ENCODE data around the gene B4GALT3.

B4GALT3 gene

GRCh38 chr1:161153682-161154337 lies 23.5 kb downstream of the B4GALT3 start, which contains the start of gene UFC1:
Gene UFC1 (plus strand): TSS chr1:161153978. CDS start chr1:161153998, 20 bp downstream.
- peaks cover 8 to 22% of the 10 kb centered on the region in 2 donors for H3K36me3 ChIP-seq (replicated peaks in 1 of 2; ENCODE audit: control insufficient read depth in 2 of 2, insufficient read depth in 2 of 2, low read length in 2 of 2)
- no CpG with 5 or more reads among the region's 33 CpGs for WGBS, 2 donors (ENCODE audit: extremely low coverage in 2 of 2, insufficient read length in 2 of 2, insufficient replicate concordance in 1 of 2)
- no peaks in the 10 kb centered on the region for H3K79me1 ChIP-seq (ENCODE audit: low read depth, low read length)
- peak within 1 kb of the TSS; percentile 80 for H3K9ac ChIP-seq (ENCODE audit: low read depth, low read length, poor library complexity)
- no peaks in the 10 kb centered on the region for H3K27me3 ChIP-seq (ENCODE audit: control insufficient read depth in 3 of 3, insufficient read depth in 3 of 3, low read depth in 1 of 3, low read length in 3 of 3)
- H4K8ac ChIP-seq (ENCODE audit: low read depth, low read length): no peak within 1 kb of the TSS
- H2BK12ac ChIP-seq (ENCODE audit: low read length): no peak within 1 kb of the TSS
- no peak within 1 kb of the TSS for H3K23ac ChIP-seq (ENCODE audit: low read depth, low read length, poor library complexity)
- H2BK120ac ChIP-seq (ENCODE audit: low read depth, low read length): no peak within 1 kb of the TSS
- H3K4me3 ChIP-seq (ENCODE audit: low read length in 2 of 2): peak within 1 kb of the TSS; percentile 59 to 89
- H3K4me2 ChIP-seq (ENCODE audit: insufficient read depth, low read length, poor library complexity, severe bottlenecking): peak within 1 kb of the TSS; percentile 70
- H4K91ac ChIP-seq (ENCODE audit: low read depth, low read length, poor library complexity): peak within 1 kb of the TSS; percentile 33
- peaks cover under 1 to 2% of the 10 kb centered on the region in 2 donors for H3K4me1 ChIP-seq (ENCODE audit: control insufficient read depth in 2 of 2, insufficient read depth in 1 of 2, low read depth in 1 of 2, low read length in 2 of 2)
- H3K9me3 ChIP-seq (replicated peaks in 1 of 2; ENCODE audit: control insufficient read depth in 2 of 2, insufficient read depth in 1 of 2, low read depth in 1 of 2, low read length in 2 of 2): no peaks in the 10 kb centered on the region
- H2AFZ ChIP-seq (ENCODE audit: low read length): peak within 1 kb of the TSS; percentile 86
- no peak within 1 kb of the TSS for H2AK5ac ChIP-seq (ENCODE audit: low read depth, low read length)
- H3K27ac ChIP-seq (replicated peaks; ENCODE audit: low read length): peak within 1 kb of the TSS; percentile 84
- H2BK15ac ChIP-seq (ENCODE audit: low read length): no peak within 1 kb of the TSS
- H3K18ac ChIP-seq (ENCODE audit: low read length): peak within 1 kb of the TSS; percentile 92
- no peak within 1 kb of the TSS for H3K4ac ChIP-seq (ENCODE audit: low read length)
- DNase-seq (ENCODE audit: low spot score): peak; percentile 73
- no peak within 1 kb of the TSS for H3K14ac ChIP-seq (ENCODE audit: low read length)
- H2BK5ac ChIP-seq (ENCODE audit: low read length): peak within 1 kb of the TSS; percentile 8

GRCh38 chr1:161153176-161153575 lies 24.1 kb downstream of the B4GALT3 start:
- Histone ChIP-seq H2BK12ac (ENCODE audit: low read length) (no peak overlapping the region), H3K79me1 (ENCODE audit: low read depth, low read length) (no peaks in the 10 kb centered on the region), H3K9ac (ENCODE audit: low read depth, low read length, poor library complexity) (no peak overlapping the region), H2BK120ac (ENCODE audit: low read depth, low read length) (no peak overlapping the region), H4K8ac (ENCODE audit: low read depth, low read length) (no peak overlapping the region), H3K4me2 (ENCODE audit: insufficient read depth, low read length, poor library complexity, severe bottlenecking) (no peak overlapping the region), H4K91ac (ENCODE audit: low read depth, low read length, poor library complexity) (no peak overlapping the region), H3K14ac (ENCODE audit: low read length) (no peak overlapping the region), H3K18ac (ENCODE audit: low read length) (no peak overlapping the region), H3K4me3 (ENCODE audit: low read length in 2 of 2) (peak overlapping the region in 1 of 2 donors; percentile 59), H3K9me3 (replicated peaks in 1 of 2; ENCODE audit: control insufficient read depth in 2 of 2, insufficient read depth in 1 of 2, low read depth in 1 of 2, low read length in 2 of 2) (no peaks in the 10 kb centered on the region), H2BK5ac (ENCODE audit: low read length) (no peak overlapping the region), H3K23ac (ENCODE audit: low read depth, low read length, poor library complexity) (no peak overlapping the region), H3K27me3 (ENCODE audit: control insufficient read depth in 3 of 3, insufficient read depth in 3 of 3, low read depth in 1 of 3, low read length in 3 of 3) (no peaks in the 10 kb centered on the region), H3K4ac (ENCODE audit: low read length) (no peak overlapping the region), H2AK5ac (ENCODE audit: low read depth, low read length) (no peak overlapping the region), H2AFZ (ENCODE audit: low read length) (peak overlapping the region; percentile 86), H3K4me1 (ENCODE audit: control insufficient read depth in 2 of 2, insufficient read depth in 1 of 2, low read depth in 1 of 2, low read length in 2 of 2) (no peaks in the 10 kb centered on the region), H3K27ac (replicated peaks; ENCODE audit: low read length) (no peak overlapping the region), H3K36me3 (replicated peaks in 1 of 2; ENCODE audit: control insufficient read depth in 2 of 2, insufficient read depth in 2 of 2, low read length in 2 of 2) (peaks cover 8 to 16% of the 10 kb centered on the region in 2 donors), H2BK15ac (ENCODE audit: low read length) (no peak overlapping the region)
- WGBS, 2 donors (ENCODE audit: extremely low coverage in 2 of 2, insufficient read length in 2 of 2, insufficient replicate concordance in 1 of 2): no CpG with 5 or more reads among the region's 9 CpGs
- DNase-seq (ENCODE audit: low spot score): no peak

- DNase-seq (ENCODE audit: low spot score): no peak
- Histone ChIP-seq H2BK120ac (ENCODE audit: low read depth, low read length) (no peak overlapping the region), H3K36me3 (replicated peaks in 1 of 2; ENCODE audit: control insufficient read depth in 2 of 2, insufficient read depth in 2 of 2, low read length in 2 of 2) (no peaks in the 10 kb centered on the region), H3K4me2 (ENCODE audit: insufficient read depth, low read length, poor library complexity, severe bottlenecking) (no peak overlapping the region), H3K4me3 (ENCODE audit: low read length in 2 of 2) (no peak overlapping the region), H2AFZ (ENCODE audit: low read length) (no peak overlapping the region), H2BK12ac (ENCODE audit: low read length) (no peak overlapping the region), H3K79me1 (ENCODE audit: low read depth, low read length) (no peaks in the 10 kb centered on the region), H3K27ac (replicated peaks; ENCODE audit: low read length) (no peak overlapping the region), H3K27me3 (ENCODE audit: control insufficient read depth in 3 of 3, insufficient read depth in 3 of 3, low read depth in 1 of 3, low read length in 3 of 3) (no peaks in the 10 kb centered on the region), H2BK5ac (ENCODE audit: low read length) (no peak overlapping the region), H3K23ac (ENCODE audit: low read depth, low read length, poor library complexity) (no peak overlapping the region), H3K14ac (ENCODE audit: low read length) (no peak overlapping the region), H4K91ac (ENCODE audit: low read depth, low read length, poor library complexity) (no peak overlapping the region), H3K4me1 (ENCODE audit: control insufficient read depth in 2 of 2, insufficient read depth in 1 of 2, low read depth in 1 of 2, low read length in 2 of 2) (no peaks in the 10 kb centered on the region), H4K8ac (ENCODE audit: low read depth, low read length) (no peak overlapping the region), H3K9me3 (replicated peaks in 1 of 2; ENCODE audit: control insufficient read depth in 2 of 2, insufficient read depth in 1 of 2, low read depth in 1 of 2, low read length in 2 of 2) (no peaks in the 10 kb centered on the region), H3K18ac (ENCODE audit: low read length) (no peak overlapping the region), H2BK15ac (ENCODE audit: low read length) (no peak overlapping the region), H3K4ac (ENCODE audit: low read length) (no peak overlapping the region), H3K9ac (ENCODE audit: low read depth, low read length, poor library complexity) (no peak overlapping the region), H2AK5ac (ENCODE audit: low read depth, low read length) (no peak overlapping the region)
- no CpG with 5 or more reads among the region's 3 CpGs for WGBS, 2 donors (ENCODE audit: extremely low coverage in 2 of 2, insufficient read length in 2 of 2, insufficient replicate concordance in 1 of 2)
Observed at GRCh38 chr1:161145832-161146231, 31.5 kb downstream of the B4GALT3 start.

GRCh38 chr1:161140755-161141400 lies 36.4 kb downstream of the B4GALT3 start:
- no CpG with 5 or more reads among the region's 29 CpGs for WGBS, 2 donors (ENCODE audit: extremely low coverage in 2 of 2, insufficient read length in 2 of 2, insufficient replicate concordance in 1 of 2)
- H2BK5ac ChIP-seq (ENCODE audit: low read length): no peak overlapping the region
- no peak overlapping the region for H3K27ac ChIP-seq (replicated peaks; ENCODE audit: low read length)
- no peak overlapping the region for H3K4me2 ChIP-seq (ENCODE audit: insufficient read depth, low read length, poor library complexity, severe bottlenecking)
- H2BK12ac ChIP-seq (ENCODE audit: low read length): no peak overlapping the region
- no peak overlapping the region for H3K18ac ChIP-seq (ENCODE audit: low read length)
- H3K9me3 ChIP-seq (replicated peaks in 1 of 2; ENCODE audit: control insufficient read depth in 2 of 2, insufficient read depth in 1 of 2, low read depth in 1 of 2, low read length in 2 of 2): no peaks in the 10 kb centered on the region
- no peak for DNase-seq (ENCODE audit: low spot score)
- no peak overlapping the region for H4K91ac ChIP-seq (ENCODE audit: low read depth, low read length, poor library complexity)
- no peaks in the 10 kb centered on the region for H3K36me3 ChIP-seq (replicated peaks in 1 of 2; ENCODE audit: control insufficient read depth in 2 of 2, insufficient read depth in 2 of 2, low read length in 2 of 2)
- H3K14ac ChIP-seq (ENCODE audit: low read length): no peak overlapping the region
- H3K23ac ChIP-seq (ENCODE audit: low read depth, low read length, poor library complexity): no peak overlapping the region
- no peak overlapping the region for H2BK120ac ChIP-seq (ENCODE audit: low read depth, low read length)
- no peaks in the 10 kb centered on the region for H3K79me1 ChIP-seq (ENCODE audit: low read depth, low read length)
- H3K4me3 ChIP-seq (ENCODE audit: low read length in 2 of 2): no peak overlapping the region
- H2BK15ac ChIP-seq (ENCODE audit: low read length): no peak overlapping the region
- no peak overlapping the region for H3K4ac ChIP-seq (ENCODE audit: low read length)
- H2AK5ac ChIP-seq (ENCODE audit: low read depth, low read length): no peak overlapping the region
- H3K27me3 ChIP-seq (ENCODE audit: control insufficient read depth in 3 of 3, insufficient read depth in 3 of 3, low read depth in 1 of 3, low read length in 3 of 3): no peaks in the 10 kb centered on the region
- H4K8ac ChIP-seq (ENCODE audit: low read depth, low read length): no peak overlapping the region
- no peak overlapping the region for H3K9ac ChIP-seq (ENCODE audit: low read depth, low read length, poor library complexity)
- no peak overlapping the region for H2AFZ ChIP-seq (ENCODE audit: low read length)
- H3K4me1 ChIP-seq (ENCODE audit: control insufficient read depth in 2 of 2, insufficient read depth in 1 of 2, low read depth in 1 of 2, low read length in 2 of 2): no peaks in the 10 kb centered on the region

Data from neuronal stem cell (in vitro differentiated cells).